OCI-LY7 (cell line): Measurements from ENCODE around the gene VIT. TPM values are rescaled to one million over a fixed set of nuclear protein-coding genes. Genes with fewer than 3 reads are reported as not detected.

Experiments
- BruUV-seq: library from RNA; stranded (reverse); fragments of 400-500 nt; replicated peaks from 2 replicates; lab custom pipeline; 2021; lab: Mats Ljungman, UMichigan
- CTCF ChIA-PET: fragments of 300-600 bp; sonication (Branson Sonifier 250); formaldehyde crosslinking; loops from one replicate; lab custom pipeline; 2022; ENCODE audit warnings: antibody characterized with exemption; ENCODE audit not compliant: unreplicated experiment; lab: Charles Lee
- POLR2A ChIA-PET: fragments of 300-600 bp; sonication (Branson Sonifier 250); formaldehyde crosslinking; loops from one replicate; lab custom pipeline; 2022; ENCODE audit warnings: antibody characterized with exemption; lab: Charles Lee
- DNase-seq: peaks from one replicate; pipeline ENCODE4 v3.0.0-alpha.2; 2015; ENCODE audit warnings: low spot score
- H2AFZ ChIP-seq: fragments of 200-600 bp; sonication (generic), shearing (Covaris generic); 2 replicates; pipeline ENCODE4 v1.6.1; 2014; ENCODE audit warnings: mild to moderate bottlenecking, antibody characterized with exemption, low read length, moderate library complexity
- H3K27ac ChIP-seq: fragments of 200-600 bp; sonication (generic); 2 replicates; pipeline ENCODE4 v1.5.1; 2014; ENCODE audit warnings: mixed run types, low read depth, mild to moderate bottlenecking, moderate library complexity, low read length, inconsistent platforms; ENCODE audit not compliant: poor library complexity, severe bottlenecking
- H3K36me3 ChIP-seq: fragments of 200-600 bp; sonication (generic); 2 replicates; pipeline ENCODE4 v1.6.1; 2014; ENCODE audit warnings: mild to moderate bottlenecking, antibody characterized with exemption, low read length, moderate library complexity, mixed read lengths; ENCODE audit not compliant: insufficient read depth
- H3K4me1 ChIP-seq: fragments of 200-600 bp; sonication (generic); 2 replicates; pipeline ENCODE4 v1.5.1; 2014; ENCODE audit warnings: mild to moderate bottlenecking, low read length; ENCODE audit not compliant: insufficient read depth, poor library complexity, severe bottlenecking
- H3K4me2 ChIP-seq: fragments of 200-600 bp; sonication (generic); 2 replicates; pipeline ENCODE4 v1.6.1; 2014; ENCODE audit warnings: mild to moderate bottlenecking, low read length
- H3K4me3 ChIP-seq: fragments of 200-600 bp; sonication (generic); 2 replicates; pipeline ENCODE4 v1.5.1; 2014; ENCODE audit warnings: mild to moderate bottlenecking, low read depth, low read length; ENCODE audit not compliant: poor library complexity, severe bottlenecking
- H3K79me2 ChIP-seq: fragments of 200-600 bp; sonication (generic); 2 replicates; pipeline ENCODE4 v1.6.1; 2016; ENCODE audit warnings: low read depth, mild to moderate bottlenecking, low read length, moderate library complexity, mixed read lengths; ENCODE audit not compliant: insufficient read depth
- H3K9me2 ChIP-seq: fragments of 200-600 bp; sonication (generic); 2 replicates; pipeline ENCODE4 v1.6.1; 2016; ENCODE audit warnings: mild to moderate bottlenecking, low read length, mixed read lengths; ENCODE audit not compliant: insufficient read depth
- H3K9me3 ChIP-seq: fragments of 200-600 bp; sonication (generic); 2 replicates; pipeline ENCODE4 v1.6.1; 2014; ENCODE audit warnings: mild to moderate bottlenecking, mixed run types, low read length, mixed read lengths
- H4K20me1 ChIP-seq: fragments of 200-600 bp; sonication (generic); 2 replicates; pipeline ENCODE4 v1.6.1; 2014; ENCODE audit warnings: mild to moderate bottlenecking, antibody characterized with exemption, low read length, moderate library complexity, mixed read lengths; ENCODE audit not compliant: insufficient read depth
- CTCF ChIP-seq: fragments of 200-600 bp; sonication (generic); conservative IDR thresholded peaks from 2 replicates; pipeline ENCODE4 v1.5.1; 2014; ENCODE audit warnings: mild to moderate bottlenecking, antibody characterized with exemption, low read length, moderate library complexity, mixed read lengths
- EZH2phosphoT487 ChIP-seq: fragments of 200-600 bp; sonication (generic); IDR thresholded peaks from 2 replicates; pipeline ENCODE4 v1.6.1; 2018; ENCODE audit warnings: low read depth, borderline replicate concordance, mild to moderate bottlenecking, mixed run types, antibody characterized with exemption, low read length, moderate library complexity, mixed read lengths
- intact Hi-C: fragments of 100-400 bp; cut with micrococcal nuclease; formaldehyde crosslinking; loops from one replicate; pipeline ENCODE4 v1.10.0; 2022; ENCODE audit not compliant: unreplicated experiment
- total RNA-seq, 2 experiments: library from RNA; depleted of rRNA in 1 of 2; stranded (reverse); fragments of >200 nt in 1 of 2; shearing (Covaris generic) in 1 of 2; gene quantifications; 2 replicates each; pipeline ENCODE4 v1.2.3, GENCODE V29; 2014 to 2022

VIT gene
- total RNA-seq, 2 experiments from 2014 or later: not detected

- intact Hi-C loops: no loop called here
- Histone ChIP-seq H3K36me3 (no peaks in the 10 kb centered on the region), H3K4me1 (no peaks in the 10 kb centered on the region), H3K79me2 (no peaks in the 10 kb centered on the region), H2AFZ (no peak overlapping the region), H3K4me2 (no peak overlapping the region), H3K9me2 (no peaks in the 10 kb centered on the region), H4K20me1 (no peaks in the 10 kb centered on the region), H3K4me3 (no peak overlapping the region), H3K9me3 (no peaks in the 10 kb centered on the region), H3K27ac (no peak overlapping the region)
- CTCF ChIA-PET: no interaction called here
- DNase-seq: no peak
- no TSS peak for BruUV-seq
- POLR2A ChIA-PET: interaction anchor here (0.7 kb wide), 1 partner anchor 20 kb away, joined by 3 read pairs; no protein-coding TSS in a partner anchor
- TF ChIP-seq EZH2phosphoT487 (no peak), CTCF (no peak)
Measured at GRCh38 chr2:36834731-36835524, 138.4 kb downstream of the VIT start.

- CTCF ChIA-PET: no interaction called here
- Histone ChIP-seq H3K4me1 (no peaks in the 10 kb centered on the region), H3K79me2 (no peaks in the 10 kb centered on the region), H3K4me3 (no peak overlapping the region), H3K36me3 (no peaks in the 10 kb centered on the region), H3K9me2 (no peaks in the 10 kb centered on the region), H4K20me1 (no peaks in the 10 kb centered on the region), H3K9me3 (no peaks in the 10 kb centered on the region), H3K27ac (no peak overlapping the region), H2AFZ (no peak overlapping the region), H3K4me2 (no peak overlapping the region)
- intact Hi-C loops: no loop called here
- TF ChIP-seq EZH2phosphoT487 (no peak), CTCF (no peak)
- BruUV-seq: no TSS peak
- DNase-seq: no peak
- POLR2A ChIA-PET: interaction anchor here (0.6 to 1.1 kb wide), 4 partner anchors 9 to 379 kb away, joined by 3 to 4 read pairs (median 3); no protein-coding TSS in a partner anchor
Measured at GRCh38 chr2:36839976-36840617, 143.6 kb downstream of the VIT start.

- no peaks in the 10 kb centered on the region for H4K20me1 ChIP-seq
- H2AFZ ChIP-seq: no peak overlapping the region
- no TSS peak for BruUV-seq
- no peak overlapping the region for H3K4me2 ChIP-seq
- no peaks in the 10 kb centered on the region for H3K79me2 ChIP-seq
- H3K4me1 ChIP-seq: no peaks in the 10 kb centered on the region
- TF ChIP-seq EZH2phosphoT487: no peak
- no peak for TF ChIP-seq CTCF
- H3K36me3 ChIP-seq: peaks cover 10% of the 10 kb centered on the region
- no peak for DNase-seq
- intact Hi-C loops: no loop called here
- H3K9me2 ChIP-seq: no peaks in the 10 kb centered on the region
- no peak overlapping the region for H3K4me3 ChIP-seq
- CTCF ChIA-PET: no interaction called here
- POLR2A ChIA-PET: interaction anchor here (0.7 kb wide), 1 partner anchor 92 kb away, joined by 3 read pairs; no protein-coding TSS in a partner anchor
- H3K27ac ChIP-seq: no peak overlapping the region
- no peaks in the 10 kb centered on the region for H3K9me3 ChIP-seq
Measured at GRCh38 chr2:36843838-36844237, 147.3 kb downstream of the VIT start.
